DND-41 (cell line): ENCODE measurements around the gene SLC44A3.

Experiments
- CTCF ChIP-seq: IDR thresholded peaks from 2 replicates; pipeline ENCODE4 v1.5.1; 2012; ENCODE audit warnings: borderline replicate concordance, low read length, moderate library complexity, mild to moderate bottlenecking; ENCODE audit not compliant: poor library complexity, severe bottlenecking; ENCODE audit errors: extremely low read depth
- EZH2 ChIP-seq: IDR thresholded peaks from 3 replicates; pipeline ENCODE4 v1.6.1; 2012; ENCODE audit warnings: borderline replicate concordance, low read depth, mild to moderate bottlenecking, moderate library complexity, low read length, inconsistent platforms; ENCODE audit not compliant: severe bottlenecking

GRCh38 chr1:94892604-94893254, 72.6 kb downstream of the SLC44A3 start:
- no peak for TF ChIP-seq CTCF
- no peak for TF ChIP-seq EZH2
